H1 (cell line): ENCODE measurements around the gene KRTAP5-4. TPM values are rescaled to one million over a fixed set of nuclear protein-coding genes. Genes with fewer than 3 reads are reported as not detected.

Experiments
- ASH2L ChIP-seq: fragments of 200-600, 300-600 bp; sonication (generic); IDR thresholded peaks from one replicate; pipeline ENCODE4 v1.7.1; 2017; ENCODE audit warnings: low read length
- CHD7 ChIP-seq: fragments of 300-600 bp; sonication (generic); IDR thresholded peaks from 2 replicates; pipeline ENCODE4 v1.7.1; 2012; ENCODE audit warnings: low read length, moderate library complexity, mild to moderate bottlenecking, inconsistent platforms; ENCODE audit not compliant: insufficient replicate concordance
- E2F6 ChIP-seq: IDR thresholded peaks from 2 replicates; pipeline ENCODE4 v1.6.1; 2012; ENCODE audit warnings: inconsistent platforms
- RAD21 ChIP-seq, 2 experiments: IDR thresholded peaks in 1 of 2; conservative IDR thresholded peaks in 1 of 2; 2 replicates each; pipeline ENCODE4 v1.6.1; 2011; ENCODE audit warnings: low read depth in 2 of 2, low read length in 2 of 2, improper control_type of control experiment in 1 of 2, inconsistent platforms in 1 of 2, mild to moderate bottlenecking in 1 of 2, moderate library complexity in 1 of 2
- SP1 ChIP-seq: IDR thresholded peaks from 2 replicates; pipeline ENCODE4 v1.6.1; 2011; ENCODE audit warnings: low read depth, low read length
- polyA plus RNA-seq, 7 experiments: library from polyadenylated mRNA; depleted of rRNA in 3 of 7; stranded (reverse) in 5 of 7; unstranded in 2 of 7; fragments of >200 nt in 5 of 7; fragments of 200-250 nt in 2 of 7; gene quantifications; 1 replicate in 5 of 7; 2 replicates in 1 of 7; 4 replicates in 1 of 7; pipeline versions ENCODE4 v1.2.1 to v1.2.3, GENCODE V29; 2011 to 2013; ENCODE audit warnings: missing spikeins in 2 of 7, mixed read lengths in 2 of 7
- total RNA-seq: library from RNA; stranded (reverse); fragmentation: NEBNext Ultra II Directional; extraction: Animal tissue kit (Norgen Biotek cat#: 25700); gene quantifications from 2 replicates; pipeline ENCODE4 v1.2.1, GENCODE V29; 2021

The KRTAP5-4 gene
- total and polyA plus RNA-seq, 2 of the 8 experiments (the other 6 are each of a cell fraction or from before 2014, with no cell fraction given) = not detected

- TF ChIP-seq ASH2L = no peak
- TF ChIP-seq E2F6 = no peak
- TF ChIP-seq RAD21 (IDR thresholded peaks at IDR 0.05 in 1 of 2, conservative IDR thresholded peaks at IDR 0.05 in 1 of 2; ENCODE audit: low read depth in 2 of 2, low read length in 2 of 2) = no peak
- TF ChIP-seq SP1 = no peak
- no peak for TF ChIP-seq CHD7
Measured at GRCh38 chr11:1576825-1577224, 45.1 kb downstream of the KRTAP5-4 start (continued).
